AG09309 (cell line): ENCODE measurements around the gene THOP1.

Experiments
- DNase-seq: peaks from one replicate; pipeline ENCODE4 v3.0.0-alpha.2; 2010; ENCODE audit warnings: low read depth
- H3K4me3 ChIP-seq: 2 replicates; pipeline ENCODE4 v1.5.1; 2011; ENCODE audit warnings: mild to moderate bottlenecking, low read depth, low read length, moderate library complexity; ENCODE audit not compliant: control insufficient read depth
- TF ChIP-seq, protein P1 (sequence below): IDR thresholded peaks from 2 replicates; pipeline ENCODE4 v1.5.1; 2011; ENCODE audit warnings: mild to moderate bottlenecking, low read depth, low read length, inconsistent platforms; ENCODE audit not compliant: insufficient read depth, control insufficient read depth; ENCODE audit errors: missing control alignments

Gene THOP1

DNA sequence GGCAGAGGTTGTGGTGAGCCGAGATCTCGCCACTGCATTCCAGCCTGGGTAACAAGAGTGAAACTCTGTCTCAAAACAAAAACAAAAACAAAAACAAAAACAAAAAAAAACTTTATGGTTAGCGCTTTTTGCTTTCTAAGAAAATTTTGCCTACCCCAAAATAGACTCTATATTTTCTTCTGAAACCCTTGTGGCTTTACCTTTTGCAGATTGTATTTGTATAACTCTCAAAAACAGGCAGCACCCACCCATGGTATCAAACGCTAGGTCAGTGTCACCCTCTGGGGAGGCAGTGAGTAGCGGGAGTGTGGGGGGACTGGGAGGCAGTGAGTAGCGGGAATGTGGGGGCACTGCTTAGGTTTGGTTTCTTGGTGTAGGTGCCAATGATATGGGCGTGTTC is 38.0 kb upstream of the THOP1 start:
- TF ChIP-seq, protein P1, sequence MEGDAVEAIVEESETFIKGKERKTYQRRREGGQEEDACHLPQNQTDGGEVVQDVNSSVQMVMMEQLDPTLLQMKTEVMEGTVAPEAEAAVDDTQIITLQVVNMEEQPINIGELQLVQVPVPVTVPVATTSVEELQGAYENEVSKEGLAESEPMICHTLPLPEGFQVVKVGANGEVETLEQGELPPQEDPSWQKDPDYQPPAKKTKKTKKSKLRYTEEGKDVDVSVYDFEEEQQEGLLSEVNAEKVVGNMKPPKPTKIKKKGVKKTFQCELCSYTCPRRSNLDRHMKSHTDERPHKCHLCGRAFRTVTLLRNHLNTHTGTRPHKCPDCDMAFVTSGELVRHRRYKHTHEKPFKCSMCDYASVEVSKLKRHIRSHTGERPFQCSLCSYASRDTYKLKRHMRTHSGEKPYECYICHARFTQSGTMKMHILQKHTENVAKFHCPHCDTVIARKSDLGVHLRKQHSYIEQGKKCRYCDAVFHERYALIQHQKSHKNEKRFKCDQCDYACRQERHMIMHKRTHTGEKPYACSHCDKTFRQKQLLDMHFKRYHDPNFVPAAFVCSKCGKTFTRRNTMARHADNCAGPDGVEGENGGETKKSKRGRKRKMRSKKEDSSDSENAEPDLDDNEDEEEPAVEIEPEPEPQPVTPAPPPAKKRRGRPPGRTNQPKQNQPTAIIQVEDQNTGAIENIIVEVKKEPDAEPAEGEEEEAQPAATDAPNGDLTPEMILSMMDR, result no peak
- no peak overlapping the region for H3K4me3 ChIP-seq
- no peak for DNase-seq

GRCh38 chr19:2750808-2751437 is 34.4 kb upstream of the THOP1 start:
- TF ChIP-seq, protein P1, result no peak
- no peak for DNase-seq
- H3K4me3 ChIP-seq, result no peak overlapping the region

DNA sequence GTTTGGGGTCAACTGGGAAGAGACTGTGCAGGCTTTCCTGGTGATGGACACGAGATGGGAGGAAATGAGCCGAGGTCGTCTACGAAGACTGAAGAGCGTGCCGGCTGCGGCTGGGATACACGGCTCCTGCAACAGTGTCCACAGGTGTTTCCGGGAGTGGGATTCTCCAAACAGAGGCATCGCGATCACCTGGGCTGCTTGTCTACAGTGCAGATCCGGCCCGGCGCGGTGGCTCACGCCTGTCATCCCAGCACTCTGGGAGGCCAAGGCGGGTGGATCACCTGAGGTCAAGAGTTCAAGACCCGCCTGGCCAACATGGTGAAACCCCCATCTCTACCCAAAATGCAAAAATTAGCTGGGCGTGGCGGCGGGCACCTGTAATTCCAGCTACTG is 33.9 kb upstream of the THOP1 start:
- DNase-seq, result no peak
- TF ChIP-seq, protein P1, result no peak
- no peak overlapping the region for H3K4me3 ChIP-seq

GRCh38 chr19:2754659-2755447 is 30.4 kb upstream of the THOP1 start:
- TF ChIP-seq, protein P1, result no peak
- no peak for DNase-seq
- H3K4me3 ChIP-seq, result no peak overlapping the region

GRCh38 chr19:2755448-2755705 is 29.9 kb upstream of the THOP1 start:
- TF ChIP-seq, protein P1, result no peak
- H3K4me3 ChIP-seq, result no peak overlapping the region
- DNase-seq, result no peak

- no peak for DNase-seq
- H3K4me3 ChIP-seq, result no peak overlapping the region
- TF ChIP-seq, protein P1, result no peak
Observed at GRCh38 chr19:2755811-2756210, 29.5 kb upstream of the THOP1 start.
